ENCODE results near the gene CPO.

DNA sequence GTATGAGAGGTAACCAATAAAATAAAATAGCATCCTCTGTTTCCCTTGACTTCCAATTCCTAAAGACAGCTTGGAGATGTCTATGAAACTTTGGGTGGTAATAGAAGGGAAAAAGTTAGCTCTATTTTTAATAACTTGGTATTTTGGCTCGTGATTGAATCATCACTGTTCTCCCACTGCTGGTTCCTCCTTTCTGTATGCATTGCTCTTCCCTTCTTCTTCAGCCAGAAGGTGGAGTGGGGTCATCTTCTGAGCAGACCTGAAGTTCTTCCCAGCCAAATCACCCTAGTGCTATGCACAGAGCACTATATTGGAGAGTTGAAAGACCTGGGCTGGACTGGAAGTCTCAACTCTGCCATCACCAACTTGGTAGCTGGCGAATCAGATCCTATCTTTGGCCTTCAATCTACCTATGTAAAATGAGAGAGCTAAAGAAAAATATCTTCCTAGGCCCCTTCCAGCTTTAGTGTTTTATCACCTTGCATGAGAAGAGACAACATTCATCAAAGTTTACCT is 54.1 kb downstream of the CPO start:
- TF ChIP-seq EZH2phosphoT487 (IDR thresholded peaks at IDR 0.05; ENCODE audit: borderline replicate concordance) = no peak
- TF ChIP-seq CTCF (conservative IDR thresholded peaks at IDR 0.05; ENCODE audit: low read length) = no peak

All from Loucy (cell line).